GM12865 (cell line): ENCODE results near the gene DPP10.

Source experiments
- DNase-seq: peaks from one replicate; pipeline ENCODE4 v3.0.0; 2010; ENCODE audit warnings: low read depth
- H3K4me3 ChIP-seq: 2 replicates; pipeline ENCODE4 v1.5.1; 2011; ENCODE audit warnings: mild to moderate bottlenecking, low read depth, low read length, control low read depth
- CTCF ChIP-seq: IDR thresholded peaks from 2 replicates; pipeline ENCODE4 v1.5.1; 2011; ENCODE audit warnings: low read length, control low read depth, low read depth, inconsistent platforms; ENCODE audit not compliant: insufficient read depth; ENCODE audit errors: missing control alignments

Gene DPP10

GRCh38 chr2:115684345-115684744, 1241.9 kb downstream of the DPP10 start:
- no peak for DNase-seq
- H3K4me3 ChIP-seq = no peak overlapping the region
- no peak for TF ChIP-seq CTCF

GRCh38 chr2:115691409-115691808, 1249.0 kb downstream of the DPP10 start:
- H3K4me3 ChIP-seq = no peak overlapping the region
- TF ChIP-seq CTCF = no peak
- DNase-seq = no peak

GRCh38 chr2:115694651-115695050, 1252.2 kb downstream of the DPP10 start:
- no peak overlapping the region for H3K4me3 ChIP-seq
- DNase-seq = no peak
- TF ChIP-seq CTCF = no peak

- no peak overlapping the region for H3K4me3 ChIP-seq
- no peak for TF ChIP-seq CTCF
- no peak for DNase-seq
These were observed 1290.8 kb downstream of the DPP10 start for GRCh38 chr2:115733190-115733775.

- H3K4me3 ChIP-seq = no peak overlapping the region
- no peak for DNase-seq
- TF ChIP-seq CTCF = no peak
These were observed 1295.7 kb downstream of the DPP10 start for GRCh38 chr2:115738111-115738510.

- no peak for DNase-seq
- no peak overlapping the region for H3K4me3 ChIP-seq
- TF ChIP-seq CTCF = no peak
These were observed 1297.1 kb downstream of the DPP10 start for GRCh38 chr2:115739574-115739973.

- TF ChIP-seq CTCF = no peak
- DNase-seq = no peak
- H3K4me3 ChIP-seq = no peak overlapping the region
These were observed 1303.7 kb downstream of the DPP10 start for GRCh38 chr2:115746151-115746550.
